ENCODE measurements around the gene SKI.

Gene SKI

DNA sequence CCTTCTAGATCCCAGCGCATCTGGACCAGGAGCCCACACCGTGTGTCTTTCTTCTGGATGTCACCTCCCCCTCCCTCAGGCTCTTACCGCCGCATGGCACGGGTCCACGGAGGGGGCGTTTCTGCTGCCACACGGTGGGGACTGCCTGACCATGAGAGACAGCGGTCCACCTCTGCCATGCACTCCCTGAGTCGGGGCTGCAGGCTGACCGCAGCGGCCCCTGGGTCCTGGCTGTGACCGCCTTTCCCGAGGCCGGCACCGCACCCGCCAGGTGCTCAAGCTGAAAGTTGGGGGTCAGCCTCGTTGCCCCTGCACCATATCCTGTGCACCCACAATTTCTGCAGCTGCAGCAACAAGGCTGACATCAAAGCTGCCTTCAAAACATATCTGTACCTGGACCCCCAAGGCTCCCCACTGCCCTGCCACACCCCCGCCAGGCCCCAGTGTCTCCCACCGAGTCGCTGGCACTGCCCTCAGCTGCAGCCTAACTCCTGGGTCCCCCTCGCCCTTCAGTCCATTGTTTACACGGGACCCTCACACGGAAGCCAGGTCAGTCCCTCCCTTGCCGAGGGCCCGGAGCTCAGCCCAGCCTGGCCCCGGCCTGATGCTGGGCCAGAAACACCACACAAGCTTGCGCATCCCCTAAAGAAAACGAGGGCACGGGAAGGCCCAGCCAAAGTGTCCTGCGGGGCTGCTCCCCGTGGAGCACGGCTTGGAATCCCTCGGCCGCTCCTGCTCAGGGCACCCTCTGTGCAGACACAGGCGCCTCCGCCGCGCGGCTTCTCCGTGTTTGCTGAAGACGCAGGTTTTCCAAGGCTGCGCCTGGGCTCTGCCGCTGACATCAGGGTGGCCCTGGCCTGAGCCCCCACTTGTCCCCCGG, 111.3 kb downstream of the SKI start:
- Histone ChIP-seq H3K27ac (no peak overlapping the region), H3K27me3 (no peaks in the 10 kb centered on the region), H3K36me3 (no peaks in the 10 kb centered on the region), H3K9me3 (no peaks in the 10 kb centered on the region), H3K4me3 (ENCODE audit: low read depth in 1 of 2, low read length in 1 of 2) (no peak overlapping the region), H3K4me1 (ENCODE audit: control insufficient read depth in 1 of 2, insufficient read depth in 1 of 2, low read depth in 1 of 2, low read length in 1 of 2) (no peaks in the 10 kb centered on the region)
- TF ChIP-seq, protein P1, sequence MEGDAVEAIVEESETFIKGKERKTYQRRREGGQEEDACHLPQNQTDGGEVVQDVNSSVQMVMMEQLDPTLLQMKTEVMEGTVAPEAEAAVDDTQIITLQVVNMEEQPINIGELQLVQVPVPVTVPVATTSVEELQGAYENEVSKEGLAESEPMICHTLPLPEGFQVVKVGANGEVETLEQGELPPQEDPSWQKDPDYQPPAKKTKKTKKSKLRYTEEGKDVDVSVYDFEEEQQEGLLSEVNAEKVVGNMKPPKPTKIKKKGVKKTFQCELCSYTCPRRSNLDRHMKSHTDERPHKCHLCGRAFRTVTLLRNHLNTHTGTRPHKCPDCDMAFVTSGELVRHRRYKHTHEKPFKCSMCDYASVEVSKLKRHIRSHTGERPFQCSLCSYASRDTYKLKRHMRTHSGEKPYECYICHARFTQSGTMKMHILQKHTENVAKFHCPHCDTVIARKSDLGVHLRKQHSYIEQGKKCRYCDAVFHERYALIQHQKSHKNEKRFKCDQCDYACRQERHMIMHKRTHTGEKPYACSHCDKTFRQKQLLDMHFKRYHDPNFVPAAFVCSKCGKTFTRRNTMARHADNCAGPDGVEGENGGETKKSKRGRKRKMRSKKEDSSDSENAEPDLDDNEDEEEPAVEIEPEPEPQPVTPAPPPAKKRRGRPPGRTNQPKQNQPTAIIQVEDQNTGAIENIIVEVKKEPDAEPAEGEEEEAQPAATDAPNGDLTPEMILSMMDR (IDR thresholded peaks at IDR 0.05): no peak

DNA sequence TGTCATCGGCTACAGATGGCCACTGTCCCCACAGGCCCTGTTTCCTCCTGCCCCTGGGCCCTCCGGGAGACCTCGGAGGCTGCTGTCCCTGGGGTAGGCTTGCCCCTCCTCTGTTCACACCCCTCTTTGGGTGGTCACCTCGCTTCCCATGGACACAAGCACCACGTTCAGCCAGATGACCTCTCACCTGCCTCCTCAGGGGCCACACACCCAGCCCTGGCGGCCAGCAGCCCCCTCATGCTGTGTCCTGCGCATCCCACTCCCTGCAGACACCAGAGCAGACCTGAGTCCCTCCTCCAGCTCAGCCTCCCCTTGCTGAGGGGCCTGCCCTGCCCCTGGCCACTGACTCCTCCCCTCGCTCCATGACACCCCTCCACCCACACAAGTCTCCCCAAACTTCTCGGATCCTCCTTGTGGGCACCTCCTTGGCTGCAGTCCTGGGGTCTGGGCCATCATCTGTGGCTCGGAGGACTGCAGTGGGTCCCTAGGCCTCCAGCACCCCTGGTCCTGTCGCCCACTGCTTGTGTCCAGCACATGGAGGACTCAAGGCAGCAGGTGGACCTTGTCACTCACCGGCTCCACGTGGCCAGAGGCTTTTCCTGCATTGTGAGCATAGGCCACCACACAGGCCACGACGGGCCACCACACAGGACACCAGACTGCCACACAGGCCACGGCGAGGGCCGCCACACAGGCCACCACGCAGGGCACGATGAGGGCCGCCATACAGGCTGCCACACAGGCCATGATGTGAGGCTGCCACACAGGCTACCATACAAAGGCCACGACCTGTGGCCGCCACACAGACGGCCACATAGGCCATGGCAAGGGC, 112.2 kb downstream of the SKI start:
- Histone ChIP-seq H3K4me3 (ENCODE audit: low read depth in 1 of 2, low read length in 1 of 2) (no peak overlapping the region), H3K9me3 (no peaks in the 10 kb centered on the region), H3K27ac (no peak overlapping the region), H3K4me1 (ENCODE audit: control insufficient read depth in 1 of 2, insufficient read depth in 1 of 2, low read depth in 1 of 2, low read length in 1 of 2) (no peaks in the 10 kb centered on the region), H3K27me3 (no peaks in the 10 kb centered on the region), H3K36me3 (no peaks in the 10 kb centered on the region)
- TF ChIP-seq, protein P1 (IDR thresholded peaks at IDR 0.05): no peak

DNA sequence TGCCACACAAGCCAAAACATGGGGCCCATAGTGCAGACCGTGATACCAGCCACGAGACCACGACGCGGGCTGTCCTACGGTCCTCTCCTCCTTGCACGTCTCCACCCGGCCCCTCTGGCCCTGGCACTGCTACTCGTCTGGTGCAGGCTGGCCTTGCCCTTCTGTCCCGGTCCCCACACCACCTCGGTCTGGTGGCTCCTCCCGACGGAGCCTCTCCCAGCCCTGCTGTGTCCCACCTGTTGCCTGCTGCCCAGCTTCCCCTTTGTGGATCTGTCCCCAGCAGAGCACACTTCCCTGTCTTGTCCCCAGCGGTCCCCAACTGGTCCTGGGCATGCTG, 112.8 kb downstream of the SKI start:
- Histone ChIP-seq H3K4me1 (ENCODE audit: control insufficient read depth in 1 of 2, insufficient read depth in 1 of 2, low read depth in 1 of 2, low read length in 1 of 2) (no peaks in the 10 kb centered on the region), H3K36me3 (no peaks in the 10 kb centered on the region), H3K9me3 (no peaks in the 10 kb centered on the region), H3K4me3 (ENCODE audit: low read depth in 1 of 2, low read length in 1 of 2) (no peak overlapping the region), H3K27me3 (no peaks in the 10 kb centered on the region), H3K27ac (no peak overlapping the region)
- TF ChIP-seq, protein P1 (IDR thresholded peaks at IDR 0.05): no peak

DNA sequence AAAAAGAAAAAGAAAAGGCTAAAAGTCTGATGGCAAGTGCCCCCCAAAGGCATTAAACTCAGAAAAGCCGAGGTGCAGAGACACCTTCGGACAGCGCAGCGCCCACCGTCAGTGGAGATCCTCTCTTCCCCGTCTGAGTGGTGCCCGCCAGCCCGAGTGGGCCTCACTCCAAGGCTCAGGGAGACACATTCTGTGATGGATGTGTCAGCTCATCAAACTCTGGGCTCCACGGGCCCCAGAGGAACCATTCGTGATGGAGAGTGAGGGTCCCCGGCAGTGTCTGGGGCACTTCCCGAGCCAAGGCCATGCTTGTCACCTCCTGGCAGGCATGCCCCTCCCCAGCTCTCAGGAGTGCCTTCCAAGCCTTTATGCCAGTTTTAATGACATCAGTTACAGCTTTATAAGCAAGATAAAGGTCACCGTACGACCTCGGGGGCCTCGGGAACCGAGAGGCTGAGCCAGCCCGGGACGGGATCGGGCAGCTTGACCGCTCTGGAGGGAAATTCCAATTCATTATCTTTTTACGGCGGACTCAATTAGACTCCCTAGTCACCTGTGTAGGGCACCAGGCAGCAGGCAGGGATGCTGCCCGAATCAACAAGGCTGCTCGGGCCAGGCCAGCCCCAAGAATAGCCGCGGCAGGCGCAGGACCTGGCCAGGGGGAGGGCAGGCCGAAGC, 113.7 kb downstream of the SKI start:
- H3K27me3 ChIP-seq: no peaks in the 10 kb centered on the region
- no peaks in the 10 kb centered on the region for H3K9me3 ChIP-seq
- no peaks in the 10 kb centered on the region for H3K4me1 ChIP-seq (ENCODE audit: control insufficient read depth in 1 of 2, insufficient read depth in 1 of 2, low read depth in 1 of 2, low read length in 1 of 2)
- no peak overlapping the region for H3K4me3 ChIP-seq (ENCODE audit: low read depth in 1 of 2, low read length in 1 of 2)
- no peak overlapping the region for H3K27ac ChIP-seq
- TF ChIP-seq, protein P1 (IDR thresholded peaks at IDR 0.05): no peak
- no peaks in the 10 kb centered on the region for H3K36me3 ChIP-seq

DNA sequence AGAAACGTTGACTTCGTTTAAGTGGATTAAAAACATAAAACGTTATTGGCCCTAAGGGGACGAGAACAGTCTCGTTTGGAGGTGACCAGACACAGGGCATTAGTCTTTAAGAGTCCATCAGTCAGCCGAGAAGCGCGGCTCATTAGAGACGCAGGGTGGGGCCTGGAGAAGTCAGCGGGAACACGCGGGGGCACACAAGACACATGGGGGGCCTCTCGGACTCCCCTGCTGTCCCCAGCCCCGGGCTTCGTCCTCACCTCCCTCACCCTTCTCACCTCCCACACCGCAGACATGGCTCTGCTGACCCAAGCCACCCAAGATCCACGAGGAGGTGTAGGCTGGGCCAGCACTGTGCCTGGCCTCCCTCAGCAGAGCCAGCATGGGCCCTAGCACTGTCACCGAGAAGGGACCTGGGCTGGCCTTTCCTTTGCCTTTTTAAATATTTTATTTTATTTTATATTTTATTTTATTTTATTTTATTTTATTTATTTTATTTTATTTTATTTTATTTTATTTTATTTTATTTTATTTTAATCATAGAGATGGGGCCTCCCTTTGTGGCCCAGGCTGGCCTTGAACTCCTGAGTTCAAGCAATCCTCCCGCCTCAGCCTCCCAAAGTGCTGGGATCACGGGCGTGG, 114.4 kb downstream of the SKI start:
- no peaks in the 10 kb centered on the region for H3K27me3 ChIP-seq
- no peaks in the 10 kb centered on the region for H3K4me1 ChIP-seq (ENCODE audit: control insufficient read depth in 1 of 2, insufficient read depth in 1 of 2, low read depth in 1 of 2, low read length in 1 of 2)
- no peaks in the 10 kb centered on the region for H3K36me3 ChIP-seq
- no peaks in the 10 kb centered on the region for H3K9me3 ChIP-seq
- H3K4me3 ChIP-seq (ENCODE audit: low read depth in 1 of 2, low read length in 1 of 2): no peak overlapping the region
- TF ChIP-seq, protein P1 (IDR thresholded peaks at IDR 0.05): no peak
- no peak overlapping the region for H3K27ac ChIP-seq

Data from neutrophil (primary cell).